Fibroblast of peridontal ligament (primary cell): ENCODE data around the gene CSF3R.
"Not testable (repeated sequence)": the region's sequence is repeated elsewhere in the genome, so short reads cannot be mapped to it uniquely, and the experiment has no call there.

Source experiments
- DNase-seq: peaks from one replicate; pipeline ENCODE4 v3.0.0-alpha.2; 2010; ENCODE audit errors: extremely low read depth

Gene CSF3R

GRCh38 chr1:36481771-36482723, 666 bp downstream of the CSF3R start:
- DNase-seq = no peak

GRCh38 chr1:36481091-36481490, 1.6 kb downstream of the CSF3R start:
- DNase-seq = no peak

- DNase-seq = no peak
Measured at GRCh38 chr1:36480161-36480560, 2.6 kb downstream of the CSF3R start.

- DNase-seq = no peak
Measured at GRCh38 chr1:36479505-36480051, 3.1 kb downstream of the CSF3R start.

GRCh38 chr1:36477615-36478014, 5.1 kb downstream of the CSF3R start:
- not testable (repeated sequence) for DNase-seq

- no peak for DNase-seq
Measured at GRCh38 chr1:36476945-36477344, 5.8 kb downstream of the CSF3R start.

- DNase-seq = no peak
Measured at GRCh38 chr1:36475910-36476604, 6.7 kb downstream of the CSF3R start.

- no peak for DNase-seq
Measured at GRCh38 chr1:36475341-36475740, 7.4 kb downstream of the CSF3R start.

- DNase-seq = no peak
Measured at GRCh38 chr1:36472656-36473055, 10.1 kb downstream of the CSF3R start.

GRCh38 chr1:36471830-36472641, 10.7 kb downstream of the CSF3R start:
- DNase-seq = no peak

- DNase-seq = no peak
Measured at GRCh38 chr1:36469163-36469562, 13.6 kb downstream of the CSF3R start.

- DNase-seq = no peak
Measured at GRCh38 chr1:36467700-36468455, 14.8 kb downstream of the CSF3R start.

- no peak for DNase-seq
Measured at GRCh38 chr1:36467027-36467410, 15.7 kb downstream of the CSF3R start.

- no peak for DNase-seq
Measured at GRCh38 chr1:36466370-36467026, 16.2 kb downstream of the CSF3R start.

- DNase-seq = peak; percentile 38
Measured at GRCh38 chr1:36465731-36466369, 16.9 kb downstream of the CSF3R start.

GRCh38 chr1:36464605-36465393, 17.9 kb downstream of the CSF3R start:
- DNase-seq = no peak

GRCh38 chr1:36463803-36464604, 18.7 kb downstream of the CSF3R start, which contains the start of gene MRPS15:
Gene MRPS15 (minus strand): TSS chr1:36464384. CDS start chr1:36464275, 109 bp downstream.
- DNase-seq = peak; percentile 96

- no peak for DNase-seq
Measured at GRCh38 chr1:36463463-36463802, 19.3 kb downstream of the CSF3R start.
